NCI-H774 (cell line): ENCODE data around the gene DIPK1C.

ENCODE experiments used
- DNase-seq: peaks from one replicate; lab custom pipeline; 2025; lab: John Stamatoyannopoulos, UW

Gene DIPK1C

DNA sequence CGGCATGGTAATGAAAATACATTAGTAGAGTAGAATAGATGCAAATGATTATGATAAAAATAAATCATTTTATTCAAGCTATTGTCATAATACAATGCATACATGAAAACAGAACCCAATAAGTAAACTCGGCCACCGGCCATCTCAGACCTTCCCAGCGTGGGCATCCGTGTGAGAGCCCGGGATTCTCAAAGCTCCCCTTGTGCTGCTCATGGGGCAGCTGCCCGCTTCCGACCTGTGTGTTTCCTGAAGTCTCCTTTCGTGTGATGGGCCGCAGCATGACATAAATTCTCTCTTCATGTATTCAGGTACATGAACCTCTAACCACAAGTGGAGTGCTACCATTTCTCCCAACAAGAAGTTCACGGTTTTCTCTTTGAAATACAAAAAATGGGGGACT, 25.6 kb upstream of the DIPK1C start:
- no peak for DNase-seq

DNA sequence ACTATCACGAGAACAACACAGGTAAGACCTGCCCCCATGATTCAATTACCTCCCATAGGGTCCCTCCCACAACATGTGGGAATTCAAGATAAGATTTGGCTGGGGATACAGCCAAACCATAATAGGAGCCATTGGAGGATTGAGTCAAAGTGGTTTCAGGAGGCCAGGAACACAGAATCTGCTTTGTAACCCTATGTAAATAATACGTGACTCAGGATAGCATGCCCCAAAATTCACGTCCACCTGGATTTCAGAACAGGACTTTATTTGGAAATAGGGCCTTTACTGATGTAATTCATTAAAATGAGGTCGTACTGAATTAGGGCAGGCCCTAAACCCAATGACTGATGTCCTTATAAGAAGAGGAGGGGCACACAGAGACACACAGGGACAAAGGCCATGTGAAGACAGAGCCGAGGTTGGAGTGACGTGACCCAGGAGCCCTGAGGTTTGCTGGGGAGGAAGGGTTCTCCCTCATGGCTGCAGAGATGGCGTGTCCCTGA, 23.1 kb upstream of the DIPK1C start:
- DNase-seq, result no peak

DNA sequence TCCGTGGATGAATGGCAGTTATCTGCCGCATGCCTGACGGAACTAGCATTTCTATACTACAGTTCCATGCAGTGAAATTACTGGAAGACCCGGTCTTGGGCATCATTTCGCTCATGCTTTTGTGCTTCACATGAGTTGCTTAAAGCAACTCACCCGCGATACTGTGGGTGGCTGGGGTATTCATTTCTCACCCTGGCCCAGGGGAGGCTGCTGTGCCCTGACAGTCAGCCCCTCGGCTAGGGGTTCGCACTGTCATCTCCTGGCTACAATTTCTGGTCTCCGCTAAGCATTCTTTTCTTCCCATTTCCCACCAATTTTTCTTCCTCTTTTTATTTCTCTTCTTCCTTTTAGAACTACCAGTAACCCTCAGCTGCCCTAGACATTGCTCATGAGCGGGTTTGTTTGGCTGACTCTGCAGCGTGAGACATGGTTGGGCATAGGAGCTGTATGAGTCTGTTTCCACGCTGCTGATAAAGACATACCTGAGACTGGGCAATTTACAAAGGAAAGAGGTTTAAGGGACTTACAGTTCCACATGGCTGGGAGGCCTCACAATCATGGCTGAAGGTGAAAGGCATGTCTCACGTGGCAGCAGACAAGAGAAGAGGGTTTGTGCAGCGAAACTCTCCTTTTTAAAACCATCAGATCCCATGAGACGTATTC, 22.5 kb upstream of the DIPK1C start:
- no peak for DNase-seq

DNA sequence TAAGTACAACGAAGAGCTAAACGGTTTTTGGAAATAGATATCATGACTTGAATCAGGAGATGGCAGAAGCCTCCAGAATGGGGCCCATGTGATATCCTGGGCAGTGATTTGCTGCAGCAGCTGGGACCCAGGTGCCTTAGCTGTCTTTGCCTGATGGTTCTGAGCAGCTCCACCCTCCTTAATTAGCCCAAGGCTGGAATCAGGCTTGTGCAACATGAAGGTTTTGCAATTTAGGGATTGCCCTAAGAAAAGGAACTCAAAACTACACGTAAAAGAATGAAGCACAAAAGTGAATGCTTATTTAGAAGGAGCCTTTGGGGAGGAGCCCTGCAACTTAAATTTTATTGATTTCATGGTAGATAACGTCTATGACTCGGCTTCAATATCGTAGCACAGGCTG, 21.8 kb upstream of the DIPK1C start:
- DNase-seq, result no peak

DNA sequence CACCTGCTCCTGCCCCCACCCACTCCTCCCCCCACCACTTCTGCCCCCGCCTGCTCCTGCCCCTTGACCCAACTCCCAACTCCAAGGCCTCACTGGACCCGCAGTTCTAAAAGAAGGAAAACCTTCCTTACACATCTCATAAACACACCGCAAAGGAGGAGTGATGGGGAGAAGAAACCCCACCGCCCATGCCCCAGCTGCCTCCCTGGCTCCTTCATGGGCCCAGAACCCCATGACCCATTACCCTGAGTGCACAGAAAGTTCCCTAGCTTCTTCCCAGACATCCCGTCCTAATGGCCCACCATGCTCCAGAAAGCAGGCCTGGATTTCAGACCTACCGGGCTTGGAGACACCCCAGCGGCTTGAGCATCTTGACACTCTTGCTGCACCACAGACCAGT, 21.2 kb upstream of the DIPK1C start:
- DNase-seq, result no peak

DNA sequence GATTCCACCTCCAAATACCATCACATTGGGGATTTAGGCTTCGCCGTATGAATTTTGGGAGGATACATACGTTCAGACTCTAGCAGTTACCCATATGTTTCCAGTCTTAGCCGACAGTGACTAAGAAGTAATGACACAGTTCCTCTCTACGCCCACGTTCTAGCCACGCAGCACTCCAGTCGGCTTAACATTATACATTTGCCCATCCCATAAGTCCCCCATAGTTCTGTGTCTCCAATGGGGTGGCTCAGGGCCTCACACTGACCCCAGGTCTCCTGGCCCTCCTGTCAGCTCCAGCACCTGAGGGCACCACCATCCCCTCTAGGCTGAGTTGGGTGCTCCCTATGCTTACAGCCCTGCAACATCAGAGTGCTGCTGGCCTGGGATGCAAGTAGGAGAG, 20.7 kb upstream of the DIPK1C start:
- DNase-seq, result no peak

DNA sequence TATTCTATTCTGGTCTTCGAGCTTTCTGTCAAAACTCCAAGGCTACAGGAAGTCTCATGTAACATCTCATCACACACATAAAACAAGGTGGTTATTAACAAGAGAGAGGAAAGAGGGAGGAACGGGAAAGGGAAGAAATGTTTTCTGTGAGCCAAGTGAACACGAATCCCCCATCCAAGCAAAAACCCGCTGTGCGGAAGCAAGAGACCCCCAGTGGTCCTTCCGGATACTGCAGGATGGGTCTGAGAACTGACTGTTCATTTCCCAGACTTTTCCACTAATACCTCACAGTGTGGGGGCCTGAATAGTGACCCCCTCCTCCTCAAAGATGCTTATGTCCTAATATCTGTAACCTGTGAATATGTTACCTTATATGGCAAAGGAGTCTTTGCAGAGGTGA, 19.0 kb upstream of the DIPK1C start:
- no peak for DNase-seq

DNA sequence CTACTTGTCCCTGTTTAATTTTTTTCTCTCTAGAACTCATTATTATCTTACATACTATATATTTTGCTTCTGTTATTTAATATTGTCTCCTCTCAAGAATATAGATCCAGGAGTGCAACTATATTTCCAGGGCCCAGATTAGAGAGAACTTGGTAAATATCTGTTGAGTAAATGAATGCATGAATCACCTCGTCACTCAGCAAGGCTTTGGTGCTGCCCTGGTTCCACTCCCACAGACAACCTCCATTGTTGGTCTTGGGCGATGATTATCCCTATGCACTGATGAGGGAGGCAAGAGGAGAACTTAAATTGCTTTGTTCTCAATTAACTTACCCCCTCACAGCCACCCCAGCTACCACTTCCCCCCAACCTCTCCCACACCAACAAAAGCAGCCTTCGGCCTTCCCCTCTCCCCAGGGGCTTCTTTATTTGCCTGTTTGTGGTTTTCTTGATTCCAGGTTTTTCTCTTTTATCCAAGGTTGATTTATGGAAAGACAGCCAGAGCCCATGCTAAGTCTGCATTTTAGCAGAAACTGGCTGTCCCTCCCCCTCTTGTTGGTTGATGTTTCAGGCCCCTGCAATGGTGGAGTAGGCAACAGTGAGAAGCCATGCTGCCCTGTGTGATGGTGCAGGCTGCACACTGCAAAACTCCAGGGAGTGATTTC, 17.0 kb upstream of the DIPK1C start:
- no peak for DNase-seq

DNA sequence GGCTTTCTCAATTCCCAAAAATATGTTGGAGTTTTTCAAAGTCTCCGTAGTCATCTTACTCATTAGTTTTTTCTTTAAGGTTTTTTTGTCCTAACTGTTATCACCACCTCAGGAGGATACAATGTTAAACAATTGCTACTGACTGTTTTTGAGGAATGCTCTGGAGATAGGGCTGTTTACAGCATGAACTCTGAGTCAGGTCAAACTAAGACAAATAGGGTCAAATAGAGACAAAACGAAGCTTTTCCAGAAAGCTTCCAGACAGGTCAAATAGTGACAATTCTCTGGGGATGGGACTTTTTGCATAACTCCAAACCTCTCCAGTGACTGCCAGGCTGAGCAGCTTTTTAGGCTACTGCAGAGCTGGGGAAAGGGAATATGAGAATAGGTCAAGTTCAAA, 15.2 kb upstream of the DIPK1C start:
- DNase-seq, result no peak

DNA sequence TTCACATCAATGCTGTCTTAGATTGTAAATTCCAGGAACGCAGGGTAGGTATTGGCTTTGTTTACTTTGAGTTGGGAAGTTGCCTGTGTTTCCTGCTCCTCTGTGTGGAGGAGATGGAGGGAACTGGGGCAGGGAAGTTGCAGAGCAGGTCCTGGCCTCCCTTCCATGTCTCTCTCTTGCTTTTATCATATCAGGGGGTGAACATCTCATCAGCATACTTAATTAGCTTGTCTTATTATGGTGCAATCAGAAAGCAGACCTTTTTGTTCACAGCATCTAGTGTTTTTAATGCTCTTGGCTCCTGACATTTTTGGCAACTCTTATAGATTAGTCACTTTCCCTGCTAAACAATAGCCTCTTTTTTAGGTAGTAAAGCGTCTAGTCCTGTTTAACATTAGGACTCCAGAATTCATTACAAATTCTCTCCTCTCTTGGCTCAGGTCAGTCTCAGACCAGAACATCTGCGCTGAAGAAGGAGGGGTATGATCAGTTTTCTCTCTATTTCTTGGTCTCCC, 11.5 kb upstream of the DIPK1C start:
- no peak for DNase-seq

DNA sequence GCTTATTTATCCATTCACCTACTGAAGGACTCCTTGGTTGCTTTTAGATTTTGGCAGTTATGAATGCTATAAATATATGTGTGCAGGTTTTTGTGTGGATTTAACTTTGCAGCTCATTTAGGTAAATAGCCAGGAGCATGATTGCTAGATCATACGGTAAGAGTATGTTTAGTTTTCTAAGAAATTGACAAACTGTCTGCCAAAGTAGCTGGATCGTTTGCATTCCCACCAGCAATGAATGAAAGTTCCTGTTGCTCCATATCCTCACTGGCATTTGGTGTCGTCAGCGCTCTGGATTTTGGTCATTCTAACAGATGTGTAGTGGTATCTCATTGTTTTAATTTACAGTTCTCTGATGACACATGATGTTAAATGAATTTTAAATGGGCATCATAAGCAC, 8.7 kb upstream of the DIPK1C start:
- DNase-seq, result no peak

DNA sequence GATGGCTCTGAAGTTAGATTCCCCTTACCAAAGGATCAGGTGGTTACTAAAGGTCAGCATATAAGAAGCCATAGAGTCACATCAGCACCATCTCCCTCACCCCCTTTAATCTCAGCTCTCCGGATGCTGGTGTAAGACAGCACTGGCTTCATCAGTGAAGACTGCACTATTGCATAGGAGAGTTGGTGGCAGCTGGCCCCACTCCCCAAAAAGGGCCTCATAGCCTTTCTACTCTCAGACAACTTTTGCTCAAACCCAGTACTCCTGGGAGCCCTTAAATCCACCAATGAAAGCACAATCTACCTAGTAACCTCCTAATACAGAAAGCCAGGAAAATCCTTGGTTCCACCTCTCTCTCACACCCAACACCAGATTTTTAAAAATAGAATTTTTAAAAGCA, 6.9 kb upstream of the DIPK1C start:
- no peak for DNase-seq

DNA sequence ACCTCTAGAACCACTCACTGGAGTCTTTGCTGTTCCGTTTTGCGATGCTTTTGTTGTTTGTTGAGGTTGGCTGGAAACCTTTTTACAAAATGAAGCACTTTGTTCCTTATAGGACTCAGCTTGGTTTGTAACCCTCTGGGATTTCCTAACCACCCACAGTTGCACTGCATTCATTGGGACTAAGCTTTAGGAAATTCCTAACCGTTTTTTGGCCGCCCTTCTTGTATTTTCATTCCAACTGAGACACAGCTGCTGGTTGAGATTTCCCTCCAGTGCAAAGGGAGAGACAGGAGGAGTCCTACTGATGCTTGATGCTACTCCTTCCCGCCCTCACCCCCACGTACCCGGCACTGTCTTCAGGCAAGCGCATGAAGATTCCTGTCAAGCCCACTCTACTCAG, 6.1 kb upstream of the DIPK1C start:
- DNase-seq, result no peak

DNA sequence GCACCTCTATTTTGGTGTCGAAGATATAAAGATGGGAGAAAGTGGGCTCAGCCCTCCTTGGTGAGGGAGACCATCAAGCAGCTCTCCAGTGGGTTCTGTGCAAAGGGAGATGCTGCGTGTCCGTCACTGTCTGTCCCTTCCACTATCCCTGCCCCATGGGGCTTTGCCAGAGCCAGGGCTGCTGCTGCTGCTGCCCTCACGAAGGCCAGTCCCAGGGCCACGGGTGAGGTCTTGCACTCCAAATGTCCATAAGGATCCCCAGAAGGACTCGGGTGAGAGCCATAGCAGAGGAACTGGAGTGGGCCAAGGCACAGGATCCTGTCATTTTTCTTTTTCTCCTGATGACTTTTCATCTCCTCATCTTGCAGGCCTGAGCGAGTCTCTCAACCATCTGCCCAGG, 3.7 kb upstream of the DIPK1C start:
- DNase-seq, result no peak

DNA sequence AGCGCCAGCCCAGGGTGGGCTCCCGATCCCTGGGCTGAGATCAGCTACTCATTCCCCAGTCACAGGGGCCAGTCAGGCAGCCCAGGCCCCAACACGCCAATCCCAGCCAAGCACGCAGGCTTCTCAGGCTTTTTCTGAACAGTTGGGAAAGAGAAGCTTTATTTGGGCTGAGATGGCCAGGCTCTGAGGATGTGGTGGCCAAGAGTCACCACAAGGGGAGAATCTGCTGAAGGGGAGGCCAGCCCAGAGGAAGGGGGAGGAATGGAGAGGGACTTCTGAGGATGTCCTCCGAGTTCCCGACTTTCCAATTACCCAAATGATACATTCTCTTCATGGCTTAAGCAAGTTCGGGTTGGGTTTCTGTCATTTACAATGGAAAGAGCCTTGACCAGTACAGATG, 2.8 kb upstream of the DIPK1C start:
- DNase-seq, result no peak

DNA sequence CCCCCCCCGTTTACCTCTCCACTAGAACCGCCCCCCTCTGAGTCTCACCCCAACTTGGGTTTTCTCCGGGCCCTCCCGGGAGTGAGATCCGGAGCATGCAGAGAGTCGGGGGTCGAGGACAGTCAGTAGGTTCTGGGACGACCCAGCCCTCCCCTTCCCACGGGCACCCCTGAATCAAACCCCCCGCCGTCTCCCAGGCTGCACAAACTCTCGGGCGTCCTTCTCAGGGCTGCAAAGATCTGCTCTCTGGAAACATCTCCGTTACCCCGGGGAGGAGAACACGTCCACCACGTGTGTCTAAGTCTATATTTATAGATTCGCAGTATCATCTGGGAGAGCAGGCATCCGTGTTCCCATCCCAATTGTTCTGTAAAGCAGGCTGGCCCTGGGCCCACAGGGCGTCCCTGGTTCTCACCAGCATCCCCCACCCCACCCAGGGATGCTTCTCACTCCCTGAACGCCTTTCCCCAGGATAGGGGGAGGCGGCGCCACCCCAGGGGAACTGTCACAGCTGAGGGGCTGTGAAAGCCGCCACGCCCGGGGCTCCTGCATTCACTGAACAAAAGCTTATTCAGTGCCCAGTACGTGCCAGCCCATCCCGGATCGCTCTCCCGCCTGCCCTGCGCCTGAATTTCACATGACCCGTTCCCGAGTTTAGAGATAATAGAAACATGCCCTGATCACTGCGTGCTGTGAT, 765 bp upstream of the DIPK1C start:
- DNase-seq, result no peak

DNA sequence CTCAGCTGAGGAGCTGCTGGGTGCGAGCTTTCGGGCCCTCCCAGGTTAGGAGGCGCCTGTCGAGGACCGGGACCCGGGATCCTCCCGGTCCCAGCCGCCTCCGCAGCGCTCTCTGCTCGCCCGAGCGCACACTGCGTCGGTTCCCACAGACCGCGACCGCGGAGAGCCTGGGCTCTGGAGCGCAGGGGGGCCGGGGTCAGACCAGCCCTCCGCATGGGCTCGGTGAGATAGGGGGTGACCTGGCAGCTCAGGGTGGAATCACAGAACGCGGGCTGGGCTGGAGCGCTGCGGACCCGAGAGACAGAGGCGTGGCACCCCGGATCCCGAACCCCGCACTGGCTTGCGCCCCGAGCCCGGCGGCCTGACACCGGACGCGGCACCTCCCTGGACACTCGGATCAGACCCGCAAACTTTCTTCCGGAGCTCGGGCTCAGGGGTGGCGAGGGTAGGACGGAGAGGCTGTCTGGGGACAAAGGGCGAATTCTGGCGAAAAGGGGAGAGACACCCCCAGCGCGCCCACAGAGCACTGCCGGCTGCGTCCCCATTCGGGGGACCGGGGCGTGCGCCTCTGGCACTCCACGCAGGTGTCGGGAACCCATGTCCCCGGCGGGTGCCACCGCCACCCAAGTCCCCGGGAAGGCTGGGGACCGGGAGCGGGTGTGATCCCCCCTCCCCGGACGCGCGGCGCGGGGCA, 612 bp downstream of the DIPK1C start:
- DNase-seq, result no peak

DNA sequence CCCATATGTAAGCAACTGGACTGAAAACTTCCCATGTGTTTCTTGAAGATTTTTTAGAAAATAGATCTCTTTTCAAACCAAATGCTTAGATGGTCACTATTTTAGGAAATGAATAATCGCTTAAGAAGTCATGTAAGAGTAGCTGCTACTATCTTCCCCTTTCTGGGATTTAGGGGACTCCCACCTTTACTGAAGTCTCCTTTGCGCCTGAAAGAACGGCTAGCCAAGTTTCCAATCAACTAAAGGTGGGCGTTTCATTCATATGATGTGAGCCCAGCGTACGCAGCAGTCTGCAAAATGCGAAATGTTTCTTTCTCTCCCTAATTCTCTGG, 1.1 kb downstream of the DIPK1C start:
- no peak for DNase-seq

DNA sequence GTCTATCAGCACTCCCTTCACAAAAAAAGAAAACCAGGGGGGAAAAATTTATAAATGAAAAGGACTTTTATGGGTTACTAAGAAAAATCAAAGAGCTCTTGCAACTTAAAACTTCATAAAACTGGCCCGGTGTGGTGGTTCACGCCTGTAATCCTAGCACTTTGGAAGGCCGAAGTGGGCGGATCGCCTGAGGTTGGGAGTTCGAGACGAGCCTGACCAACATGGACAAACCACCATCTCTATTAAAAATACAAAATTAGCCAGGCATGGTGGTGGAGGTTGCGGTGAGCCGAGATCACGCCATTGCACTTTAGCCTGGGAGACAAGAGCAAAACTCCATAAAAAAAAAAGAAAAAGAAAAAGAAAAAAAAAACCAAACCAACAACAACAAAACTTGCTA, 1.7 kb downstream of the DIPK1C start:
- DNase-seq, result no peak

DNA sequence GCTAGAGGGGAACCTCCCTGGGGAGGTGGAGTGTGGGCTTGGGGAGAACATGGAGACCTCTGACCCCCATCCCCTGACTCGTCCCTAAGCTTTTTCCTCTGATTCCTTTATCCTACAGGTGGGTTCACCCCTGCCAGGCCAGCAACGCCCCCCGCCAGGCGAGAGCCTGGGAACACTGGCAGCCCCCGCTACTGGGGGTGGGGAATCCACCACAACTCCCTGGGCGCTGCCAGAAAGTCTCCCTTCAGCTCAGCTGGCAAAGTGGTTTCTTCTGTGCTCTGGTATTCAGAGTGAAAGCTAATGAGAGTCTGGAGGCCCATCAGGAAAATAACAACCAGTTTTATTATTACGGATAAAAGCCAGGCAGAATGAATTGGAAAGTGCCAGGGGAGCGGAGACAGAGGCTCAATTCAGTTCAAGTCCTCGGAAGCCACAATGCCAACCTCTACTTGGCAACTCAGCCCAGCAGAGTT, 2.8 kb downstream of the DIPK1C start:
- no peak for DNase-seq

DNA sequence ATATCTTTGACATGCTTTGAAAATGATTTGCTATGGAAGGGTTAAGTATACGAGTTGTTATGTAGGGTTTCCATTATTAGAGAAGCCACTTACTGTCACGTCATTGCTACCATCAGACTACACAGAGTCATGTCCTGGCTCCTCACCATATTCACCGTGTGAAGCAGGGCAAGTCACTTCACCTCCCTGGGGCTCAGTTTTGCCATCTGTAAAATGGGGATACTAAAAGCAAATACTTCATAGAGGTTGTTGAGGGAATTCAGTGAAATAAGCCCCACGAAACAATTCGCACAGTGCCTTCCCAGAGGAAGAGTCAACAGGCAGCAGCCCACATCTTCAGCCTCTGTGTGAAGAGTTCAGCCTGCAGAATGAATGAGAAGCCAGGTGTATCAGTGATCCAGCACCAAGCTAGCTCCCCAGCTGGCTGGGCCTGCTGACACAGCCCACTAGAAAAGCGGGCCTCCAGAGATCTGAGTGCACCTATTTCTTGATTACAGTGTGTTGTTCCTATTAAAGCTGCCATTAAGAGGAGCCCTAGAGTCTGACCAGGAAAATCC, 3.4 kb downstream of the DIPK1C start:
- DNase-seq, result no peak

DNA sequence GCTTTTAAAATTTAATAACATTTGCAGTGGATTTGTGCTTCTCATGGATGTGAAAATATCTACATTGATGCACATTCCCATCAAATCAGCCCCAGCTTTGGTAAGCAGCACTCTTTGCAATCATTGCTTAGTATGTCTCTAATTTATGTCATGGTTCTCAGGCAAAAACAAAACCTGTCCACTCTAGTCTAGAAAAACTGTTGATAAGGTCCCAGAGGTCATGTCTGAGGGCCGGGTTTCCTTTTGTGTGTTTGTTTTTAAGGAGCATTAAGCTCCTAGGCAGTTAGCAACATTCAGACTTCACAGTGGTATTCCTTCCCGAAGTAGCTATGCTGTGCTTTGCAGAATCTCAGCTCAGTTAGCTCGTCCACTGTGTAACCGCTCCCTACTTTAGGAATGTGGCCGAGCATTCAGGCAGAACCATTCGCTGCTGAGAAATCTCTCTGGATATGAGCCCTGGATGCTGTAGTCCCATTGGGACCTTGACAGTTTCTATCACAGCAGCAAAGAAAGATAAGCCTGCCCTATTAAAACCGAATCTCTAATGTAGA, 4.0 kb downstream of the DIPK1C start:
- no peak for DNase-seq
